Measurements from ENCODE around the gene BMP2K. TPM values are rescaled to one million over a fixed set of nuclear protein-coding genes. Genes with fewer than 3 reads are reported as not detected.

BMP2K gene
- total and polyA plus RNA-seq, 4 donors: 19.6 to 95.3 (median 40.4) TPM

DNA sequence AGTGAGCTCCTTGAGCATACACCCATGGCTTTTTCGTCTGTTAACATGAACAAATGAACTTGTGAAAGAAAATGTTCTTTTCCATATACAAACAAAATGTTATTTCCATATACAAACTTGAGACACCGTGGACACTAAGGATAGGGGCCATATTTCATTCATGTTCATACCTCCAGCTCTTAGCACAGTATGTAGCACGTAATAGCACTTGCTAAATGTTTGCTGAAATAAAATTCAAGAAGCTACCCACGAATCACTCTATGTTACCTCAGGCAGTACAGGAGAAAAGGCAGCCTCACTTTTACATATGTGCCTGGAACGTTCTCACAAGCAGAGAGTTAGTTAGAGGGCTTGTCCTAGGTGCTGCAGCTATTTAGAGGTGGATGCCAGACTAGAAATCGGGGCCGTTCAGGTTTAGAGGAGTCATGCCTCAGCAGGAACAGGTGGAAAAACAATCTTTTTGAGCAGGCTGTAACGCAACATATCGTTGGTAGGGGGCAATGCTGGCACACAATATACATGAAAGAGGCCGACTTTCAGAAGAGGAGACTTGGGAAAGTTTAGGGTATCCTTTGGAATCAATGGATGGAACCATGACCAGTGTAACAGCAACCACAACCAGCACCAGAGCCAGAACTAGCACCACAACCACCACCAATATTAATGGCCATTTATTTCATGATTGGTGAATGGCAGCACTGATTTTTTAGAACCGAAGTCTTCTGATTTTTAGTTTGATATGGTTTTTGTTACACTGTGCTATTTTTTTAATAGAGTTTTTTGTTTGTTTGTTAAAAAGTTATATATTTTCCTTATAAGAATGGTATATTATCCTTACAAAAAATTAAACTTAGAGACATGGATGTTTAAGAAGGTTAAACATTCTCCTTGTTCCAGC is 177.9 kb downstream of the BMP2K start:
- H3K27me3 ChIP-seq (ENCODE audit: control insufficient read depth, insufficient read depth, low read length): no peaks in the 10 kb centered on the region
- 5% methylated on average over 4 of the region's 11 CpGs for WGBS (ENCODE audit: insufficient coverage)
- H3K36me3 ChIP-seq (ENCODE audit: control insufficient read depth, insufficient read depth, low read length): no peaks in the 10 kb centered on the region
- H3K4me3 ChIP-seq (ENCODE audit: low read depth, low read length): no peak overlapping the region
- no peak overlapping the region for H3K27ac ChIP-seq (ENCODE audit: low read depth, low read length)
- peak in 2 of 6 donors; percentile 78 to 87 for DNase-seq (ENCODE audit: low read depth in 4 of 6, low spot score in 6 of 6)
- no peaks in the 10 kb centered on the region for H3K9me3 ChIP-seq (ENCODE audit: control insufficient read depth, insufficient read depth, low read length)
- no peaks in the 10 kb centered on the region for H3K4me1 ChIP-seq (ENCODE audit: control insufficient read depth, insufficient read depth, low read length)

DNA sequence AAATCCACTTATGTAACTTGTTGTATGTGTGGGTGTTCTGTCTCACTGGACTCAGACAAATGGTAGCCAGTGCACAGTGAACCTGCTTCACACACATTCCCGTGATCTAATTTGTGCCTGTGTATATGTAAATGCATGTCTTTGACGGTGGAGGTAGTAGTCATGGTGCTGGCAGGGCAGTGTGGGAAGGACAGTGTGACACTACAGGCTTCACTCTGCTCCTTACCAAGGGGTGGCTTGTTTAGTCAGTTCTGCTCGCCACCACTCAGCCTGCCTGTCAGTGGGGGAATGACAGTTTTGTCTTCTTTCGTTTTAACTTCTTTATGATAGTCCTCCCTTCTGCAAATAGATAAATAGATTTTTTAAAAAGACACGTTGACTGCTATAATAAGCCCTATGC is 180.8 kb downstream of the BMP2K start:
- Histone ChIP-seq H3K36me3 (ENCODE audit: control insufficient read depth, insufficient read depth, low read length) (no peaks in the 10 kb centered on the region), H3K4me1 (ENCODE audit: control insufficient read depth, insufficient read depth, low read length) (no peaks in the 10 kb centered on the region), H3K27me3 (ENCODE audit: control insufficient read depth, insufficient read depth, low read length) (no peaks in the 10 kb centered on the region), H3K9me3 (ENCODE audit: control insufficient read depth, insufficient read depth, low read length) (no peaks in the 10 kb centered on the region), H3K27ac (ENCODE audit: low read depth, low read length) (no peak overlapping the region), H3K4me3 (ENCODE audit: low read depth, low read length) (no peak overlapping the region)
- no peak for DNase-seq (ENCODE audit: low read depth in 4 of 6, low spot score in 6 of 6)
- no CpG with 5 or more reads among the region's 5 CpGs for WGBS (ENCODE audit: insufficient coverage)

DNA sequence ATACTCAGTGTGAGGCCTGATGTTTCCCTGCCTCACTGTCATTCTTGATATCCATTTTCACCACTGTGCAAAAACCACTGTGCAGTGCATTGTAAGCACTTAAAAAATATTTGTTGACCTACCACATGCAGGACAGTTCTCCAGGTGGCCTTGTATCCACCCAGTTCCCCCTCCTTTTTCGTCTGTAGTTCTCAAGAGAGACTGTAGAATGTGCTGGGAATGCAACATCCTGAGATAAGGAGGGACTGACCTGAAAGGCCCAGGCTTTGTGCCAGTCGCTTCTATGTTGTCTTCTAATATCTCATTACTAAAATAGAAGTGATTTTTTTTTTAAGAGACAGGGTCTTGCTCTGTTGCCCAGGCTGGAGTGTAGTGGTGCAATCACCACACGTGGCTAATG is 184.8 kb downstream of the BMP2K start:
- Histone ChIP-seq H3K4me3 (ENCODE audit: low read depth, low read length) (no peak overlapping the region), H3K27ac (ENCODE audit: low read depth, low read length) (no peak overlapping the region), H3K9me3 (ENCODE audit: control insufficient read depth, insufficient read depth, low read length) (no peaks in the 10 kb centered on the region), H3K27me3 (ENCODE audit: control insufficient read depth, insufficient read depth, low read length) (no peaks in the 10 kb centered on the region), H3K4me1 (ENCODE audit: control insufficient read depth, insufficient read depth, low read length) (no peaks in the 10 kb centered on the region), H3K36me3 (ENCODE audit: control insufficient read depth, insufficient read depth, low read length) (no peaks in the 10 kb centered on the region)
- WGBS (ENCODE audit: insufficient coverage): no CpG with 5 or more reads among the region's 3 CpGs
- DNase-seq (ENCODE audit: low read depth in 4 of 6, low spot score in 6 of 6): no peak

Small RNA genes within 50 kb of the gene (small RNA-seq; reads per million reads assigned to genes)
- gene AC098818.1 (ENCODE audit: low replicate concordance) (not detected), gene MIR5096 (ENCODE audit: low replicate concordance) (not detected), gene RN7SL127P (ENCODE audit: low replicate concordance) (not detected)

Other genes with a start within 250 kb of the BMP2K start
- gene ANXA3, start 224.6 kb upstream of the BMP2K start, total RNA-seq: 10 to 100 TPM; 41.3 to 70.0 TPM
- 10 to 100 TPM; 15.4 to 18.4 TPM for gene ANXA3, start 224.6 kb upstream of the BMP2K start, polyA plus RNA-seq (ENCODE audit: insufficient read length in 2 of 2)
- 10 to 100 TPM; 16.6 to 55.7 TPM for gene PAQR3, start 163.1 kb downstream of the BMP2K start, total RNA-seq
- 10 to 100 TPM; 42.2 to 47.8 TPM for gene PAQR3, start 163.1 kb downstream of the BMP2K start, polyA plus RNA-seq (ENCODE audit: insufficient read length in 2 of 2)

Measured in spinal cord (tissue), 10 donors.